Hepatocyte (in vitro differentiated cells): ENCODE results near the gene ICAM2.

Experiments used
- EZH2 ChIP-seq: fragments of 200-600 bp; sonication (generic); IDR thresholded peaks from 2 replicates; pipeline ENCODE4 v1.6.1; 2016; ENCODE audit warnings: antibody characterized with exemption, mild to moderate bottlenecking, borderline replicate concordance
- TF ChIP-seq, protein P1 (sequence below): fragments of 200-600 bp; sonication (generic); IDR thresholded peaks from 2 replicates; pipeline ENCODE4 v1.5.1; 2016; ENCODE audit warnings: antibody characterized with exemption, mild to moderate bottlenecking; ENCODE audit not compliant: poor library complexity

DNA sequence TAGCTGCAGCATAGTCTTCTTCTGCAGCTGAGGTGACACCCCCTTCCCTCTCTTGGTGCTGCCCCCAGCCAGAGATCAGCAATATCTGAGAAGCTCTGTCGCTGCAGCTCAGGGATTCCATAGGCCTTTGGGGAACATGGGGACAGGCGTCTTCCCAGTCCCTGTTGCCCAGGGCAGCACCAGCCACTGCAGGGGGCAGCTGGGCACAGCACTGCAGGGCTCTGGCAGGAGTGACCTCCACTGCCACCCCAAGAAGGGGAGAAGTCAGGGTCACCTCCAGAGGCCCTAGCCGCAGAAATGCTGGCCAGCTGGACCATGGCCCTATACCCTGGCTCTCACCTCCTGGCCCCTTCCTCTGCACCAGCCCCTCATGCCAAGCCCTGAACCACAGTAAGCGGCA is 64.6 kb downstream of the ICAM2 start:
- no peak for TF ChIP-seq EZH2
- TF ChIP-seq, protein P1, sequence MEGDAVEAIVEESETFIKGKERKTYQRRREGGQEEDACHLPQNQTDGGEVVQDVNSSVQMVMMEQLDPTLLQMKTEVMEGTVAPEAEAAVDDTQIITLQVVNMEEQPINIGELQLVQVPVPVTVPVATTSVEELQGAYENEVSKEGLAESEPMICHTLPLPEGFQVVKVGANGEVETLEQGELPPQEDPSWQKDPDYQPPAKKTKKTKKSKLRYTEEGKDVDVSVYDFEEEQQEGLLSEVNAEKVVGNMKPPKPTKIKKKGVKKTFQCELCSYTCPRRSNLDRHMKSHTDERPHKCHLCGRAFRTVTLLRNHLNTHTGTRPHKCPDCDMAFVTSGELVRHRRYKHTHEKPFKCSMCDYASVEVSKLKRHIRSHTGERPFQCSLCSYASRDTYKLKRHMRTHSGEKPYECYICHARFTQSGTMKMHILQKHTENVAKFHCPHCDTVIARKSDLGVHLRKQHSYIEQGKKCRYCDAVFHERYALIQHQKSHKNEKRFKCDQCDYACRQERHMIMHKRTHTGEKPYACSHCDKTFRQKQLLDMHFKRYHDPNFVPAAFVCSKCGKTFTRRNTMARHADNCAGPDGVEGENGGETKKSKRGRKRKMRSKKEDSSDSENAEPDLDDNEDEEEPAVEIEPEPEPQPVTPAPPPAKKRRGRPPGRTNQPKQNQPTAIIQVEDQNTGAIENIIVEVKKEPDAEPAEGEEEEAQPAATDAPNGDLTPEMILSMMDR, result no peak
